Measurements from ENCODE around the gene TRPM1. TPM values are rescaled to one million over a fixed set of nuclear protein-coding genes. Genes with fewer than 3 reads are reported as not detected.

Gene TRPM1
- total and polyA plus RNA-seq, 2 donors = not detected

DNA sequence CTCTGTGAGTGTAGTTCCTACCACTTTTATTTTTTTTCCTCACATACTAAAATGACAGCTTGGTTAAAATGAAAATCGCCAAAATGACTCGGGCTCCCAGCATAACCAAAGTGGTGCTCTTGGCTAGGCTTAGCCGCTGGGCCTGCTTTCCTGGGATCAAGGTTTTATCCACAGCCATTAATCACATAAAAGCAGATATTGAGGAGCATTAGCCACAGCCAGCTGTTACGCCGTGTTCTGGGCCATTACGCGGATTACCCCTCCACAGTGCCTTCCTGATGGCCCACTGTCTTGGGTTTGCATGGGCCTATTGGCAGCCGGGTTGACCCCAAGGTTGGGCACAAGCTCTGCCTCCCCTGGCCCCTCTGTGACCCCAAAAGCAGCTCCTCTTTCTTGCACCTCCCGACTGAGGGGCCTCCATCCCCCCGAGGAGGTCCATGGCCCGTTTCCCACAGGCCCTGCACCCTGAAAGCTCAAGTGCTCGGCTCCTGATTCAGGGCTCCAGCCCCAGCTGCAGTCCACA lies 30.4 kb upstream of the TRPM1 start:
- 81% methylated on average over 12 of the region's 12 CpGs for WGBS
- Histone ChIP-seq H3K27ac (ENCODE audit: low read depth) (no peak overlapping the region), H3K4me1 (ENCODE audit: insufficient read depth) (no peaks in the 10 kb centered on the region), H3K36me3 (ENCODE audit: insufficient read depth) (no peaks in the 10 kb centered on the region), H3K4me3 (ENCODE audit: low read depth, low read length) (no peak overlapping the region)
- no peak for DNase-seq (ENCODE audit: extremely low spot score)

DNA sequence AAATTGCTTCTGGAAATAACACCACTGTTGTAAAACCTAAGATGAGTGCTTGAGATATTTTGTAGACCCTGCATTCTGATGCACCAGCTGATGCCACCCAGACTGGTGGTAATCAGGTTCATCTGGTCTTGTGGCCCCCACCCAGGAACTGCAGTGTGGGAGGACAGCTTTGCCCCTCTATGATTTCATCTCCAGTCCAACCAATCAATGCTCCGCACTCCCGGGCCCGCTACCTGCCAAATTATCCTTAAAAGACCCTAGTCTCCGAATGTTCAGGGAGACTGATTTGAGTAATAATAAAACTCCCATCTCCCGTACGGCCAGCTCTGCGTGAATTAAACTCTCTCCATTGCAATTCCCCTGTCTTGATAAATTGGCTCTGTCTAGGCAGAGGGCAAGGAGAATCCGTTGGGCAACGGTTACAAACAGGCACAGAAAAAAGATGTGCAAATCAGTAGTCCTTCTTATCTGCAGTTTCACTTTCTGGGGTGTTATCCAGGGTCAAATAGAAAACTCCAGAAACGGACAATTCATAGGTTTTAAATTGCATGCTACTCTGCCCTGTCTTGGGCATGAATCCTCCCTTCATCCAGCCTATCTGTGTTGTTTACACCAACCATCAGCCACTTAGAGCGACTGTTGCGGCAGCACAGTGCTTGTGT lies 29.2 kb upstream of the TRPM1 start:
- no peak overlapping the region for H3K27ac ChIP-seq (ENCODE audit: low read depth)
- no peak overlapping the region for H3K4me3 ChIP-seq (ENCODE audit: low read depth, low read length)
- H3K4me1 ChIP-seq (ENCODE audit: insufficient read depth) = no peaks in the 10 kb centered on the region
- no peak for DNase-seq (ENCODE audit: extremely low spot score)
- H3K36me3 ChIP-seq (ENCODE audit: insufficient read depth) = no peaks in the 10 kb centered on the region
- WGBS = 54% methylated on average over 12 of the region's 12 CpGs

DNA sequence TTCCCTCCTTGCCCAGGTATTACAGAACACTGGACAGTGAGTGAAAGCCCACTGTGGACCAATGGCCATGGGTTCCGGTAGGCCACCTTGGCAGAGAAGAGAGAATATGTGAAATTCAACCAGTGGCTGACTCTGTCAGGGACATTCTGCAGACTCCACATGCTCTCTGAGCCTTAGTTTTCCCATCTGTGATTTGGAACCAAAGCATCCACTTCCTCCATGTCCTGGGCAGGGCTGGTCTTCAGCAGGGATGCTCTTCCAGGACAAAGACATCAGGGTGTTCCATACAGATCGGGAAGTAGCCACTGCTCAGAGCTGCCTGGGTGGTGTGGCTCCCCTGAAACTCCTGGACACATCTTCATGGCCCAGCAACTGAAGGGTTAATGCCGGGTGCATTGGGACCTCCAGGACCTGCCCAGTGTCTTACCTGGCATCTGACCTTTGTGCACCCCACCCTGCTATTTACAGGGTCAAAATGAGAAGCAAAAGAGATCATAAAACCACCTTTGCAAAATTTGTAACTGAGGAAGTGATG lies 28.3 kb upstream of the TRPM1 start:
- no peak for DNase-seq (ENCODE audit: extremely low spot score)
- 77% methylated on average over 3 of the region's 3 CpGs for WGBS

DNA sequence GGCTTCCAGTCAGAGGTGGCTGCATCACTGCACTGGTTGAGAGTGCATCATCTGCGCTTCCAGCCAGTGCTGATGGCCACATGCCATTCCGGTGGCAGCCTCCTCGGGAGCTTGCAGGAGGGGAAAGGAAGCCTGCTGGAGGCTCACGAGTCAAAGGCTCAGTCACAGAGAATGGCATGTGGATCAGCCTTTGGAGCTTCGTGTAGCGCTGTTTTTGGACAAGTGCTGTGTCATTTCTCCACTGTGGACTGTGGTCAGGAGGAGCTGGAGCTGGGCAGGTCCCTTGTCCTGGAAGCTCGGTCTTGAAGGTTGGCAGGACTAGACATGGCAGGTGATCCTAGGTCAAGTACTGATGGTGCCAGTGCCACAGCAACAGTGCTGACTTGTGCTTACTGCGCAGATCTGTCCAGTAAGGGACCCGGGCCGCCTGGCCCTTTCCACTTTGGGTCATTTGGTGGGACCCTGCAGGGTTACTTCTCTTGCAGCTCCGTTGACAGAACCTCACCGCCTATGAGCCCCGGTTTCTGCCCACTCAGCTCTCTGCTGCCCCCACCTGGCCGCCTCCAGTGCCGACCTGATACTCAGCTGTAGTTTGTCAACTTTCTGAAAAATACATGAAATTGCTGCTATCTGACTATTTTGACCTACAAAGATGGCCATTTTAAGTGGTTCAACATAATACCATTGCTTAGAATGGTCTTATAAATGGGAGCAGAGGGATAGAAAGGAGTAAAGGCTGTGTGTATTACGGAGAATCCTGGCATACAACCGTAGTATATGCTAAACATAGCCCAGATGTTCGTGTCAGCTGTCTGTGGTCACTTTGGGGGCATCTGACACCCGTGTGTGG lies 27.6 kb upstream of the TRPM1 start:
- Histone ChIP-seq H3K27ac (ENCODE audit: low read depth) (no peak overlapping the region), H3K36me3 (ENCODE audit: insufficient read depth) (no peaks in the 10 kb centered on the region), H3K4me1 (ENCODE audit: insufficient read depth) (no peaks in the 10 kb centered on the region), H3K4me3 (ENCODE audit: low read depth, low read length) (no peak overlapping the region)
- no peak for DNase-seq (ENCODE audit: extremely low spot score)
- WGBS = 31% methylated on average over 19 of the region's 19 CpGs

More for the DNA sequence above, 28.3 kb upstream of the TRPM1 start:
- Histone ChIP-seq H3K4me3 (ENCODE audit: low read depth, low read length) (no peak overlapping the region), H3K27ac (ENCODE audit: low read depth) (no peak overlapping the region), H3K4me1 (ENCODE audit: insufficient read depth) (no peaks in the 10 kb centered on the region), H3K36me3 (ENCODE audit: insufficient read depth) (no peaks in the 10 kb centered on the region)

DNA sequence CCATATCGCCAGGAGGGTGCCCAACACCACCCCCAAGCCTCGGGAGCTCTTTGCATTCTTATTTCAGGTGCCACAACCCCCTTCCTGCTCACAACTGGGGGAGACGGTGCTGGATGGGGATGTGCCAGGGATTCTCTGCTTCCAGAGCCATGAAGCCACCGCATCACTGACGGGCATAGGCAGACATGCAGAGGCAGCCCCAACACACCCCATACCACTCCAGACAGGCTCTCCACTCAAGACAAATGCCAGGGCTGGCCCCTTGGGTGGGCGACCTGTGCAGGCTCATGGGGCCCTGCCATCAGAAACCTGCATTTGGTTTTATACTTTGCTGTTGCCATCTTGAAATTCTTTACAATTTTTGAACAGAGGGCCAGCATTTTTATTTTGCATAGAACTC lies 27.0 kb upstream of the TRPM1 start:
- DNase-seq (ENCODE audit: extremely low spot score) = no peak
- WGBS = 65% methylated on average over 6 of the region's 6 CpGs
- H3K4me1 ChIP-seq (ENCODE audit: insufficient read depth) = no peaks in the 10 kb centered on the region

DNA sequence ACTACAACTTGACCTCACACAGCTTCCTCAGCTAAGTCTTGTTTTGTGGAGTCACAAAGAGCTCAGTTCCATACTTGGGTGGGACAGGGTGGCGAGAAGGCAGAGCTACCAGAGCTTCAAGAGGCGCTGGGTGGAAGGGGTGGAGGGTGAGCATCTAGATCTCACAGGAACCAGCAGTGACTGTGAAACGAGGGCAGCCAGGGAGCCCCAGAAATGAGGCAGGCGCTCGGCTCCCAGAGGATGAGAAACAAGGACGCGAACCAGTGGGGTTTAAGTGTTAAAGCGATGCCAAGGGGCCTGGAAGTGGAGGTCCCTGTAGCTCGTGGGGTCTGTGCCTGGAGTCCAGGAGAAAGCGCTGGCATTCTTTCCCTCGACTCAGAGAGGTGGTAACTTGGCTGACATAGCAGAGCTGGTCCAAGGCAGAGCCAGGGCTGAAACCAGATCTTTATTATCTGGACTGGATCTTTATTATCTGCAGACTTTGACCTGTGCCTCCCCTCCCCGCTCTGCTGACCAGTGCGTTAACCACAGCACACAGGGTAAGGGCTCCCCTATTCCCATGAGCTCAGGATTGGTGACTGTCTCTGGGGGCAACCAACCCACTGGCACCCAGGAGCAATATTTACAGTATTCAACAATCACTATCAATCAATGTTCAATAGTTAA lies 26.2 kb upstream of the TRPM1 start:
- 64% methylated on average over 13 of the region's 13 CpGs for WGBS
- H3K27ac ChIP-seq (ENCODE audit: low read depth) = no peak overlapping the region
- no peak for DNase-seq (ENCODE audit: extremely low spot score)
- no peaks in the 10 kb centered on the region for H3K4me1 ChIP-seq (ENCODE audit: insufficient read depth)
- no peaks in the 10 kb centered on the region for H3K36me3 ChIP-seq (ENCODE audit: insufficient read depth)
- no peak overlapping the region for H3K4me3 ChIP-seq (ENCODE audit: low read depth, low read length)

More for the DNA sequence above, 27.0 kb upstream of the TRPM1 start:
- H3K27ac ChIP-seq (ENCODE audit: low read depth) = no peak overlapping the region
- no peaks in the 10 kb centered on the region for H3K36me3 ChIP-seq (ENCODE audit: insufficient read depth)
- no peak overlapping the region for H3K4me3 ChIP-seq (ENCODE audit: low read depth, low read length)

DNA sequence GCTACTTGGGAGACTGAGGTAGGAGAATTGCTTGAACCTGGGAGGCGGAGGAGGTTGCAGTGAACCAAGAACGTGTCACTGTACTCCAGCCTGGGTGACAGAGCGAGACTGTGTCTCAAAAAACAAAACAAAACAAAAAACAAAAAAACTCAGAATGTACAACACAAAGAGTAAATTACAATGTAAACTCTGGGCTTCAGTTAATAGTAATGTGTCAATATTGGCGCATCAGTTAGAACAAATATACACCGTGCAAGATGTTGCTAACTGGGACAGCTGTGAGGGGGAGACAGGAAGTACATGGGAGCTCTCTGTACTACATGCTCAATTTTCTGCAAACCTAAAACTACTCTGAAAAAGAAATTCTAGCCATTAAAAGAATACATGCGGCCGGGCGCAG lies 23.5 kb upstream of the TRPM1 start:
- Histone ChIP-seq H3K4me1 (ENCODE audit: insufficient read depth) (no peaks in the 10 kb centered on the region), H3K4me3 (ENCODE audit: low read depth, low read length) (no peak overlapping the region), H3K36me3 (ENCODE audit: insufficient read depth) (no peaks in the 10 kb centered on the region), H3K27ac (ENCODE audit: low read depth) (no peak overlapping the region)
- no peak for DNase-seq (ENCODE audit: extremely low spot score)
- 92% methylated on average over 8 of the region's 8 CpGs for WGBS

DNA sequence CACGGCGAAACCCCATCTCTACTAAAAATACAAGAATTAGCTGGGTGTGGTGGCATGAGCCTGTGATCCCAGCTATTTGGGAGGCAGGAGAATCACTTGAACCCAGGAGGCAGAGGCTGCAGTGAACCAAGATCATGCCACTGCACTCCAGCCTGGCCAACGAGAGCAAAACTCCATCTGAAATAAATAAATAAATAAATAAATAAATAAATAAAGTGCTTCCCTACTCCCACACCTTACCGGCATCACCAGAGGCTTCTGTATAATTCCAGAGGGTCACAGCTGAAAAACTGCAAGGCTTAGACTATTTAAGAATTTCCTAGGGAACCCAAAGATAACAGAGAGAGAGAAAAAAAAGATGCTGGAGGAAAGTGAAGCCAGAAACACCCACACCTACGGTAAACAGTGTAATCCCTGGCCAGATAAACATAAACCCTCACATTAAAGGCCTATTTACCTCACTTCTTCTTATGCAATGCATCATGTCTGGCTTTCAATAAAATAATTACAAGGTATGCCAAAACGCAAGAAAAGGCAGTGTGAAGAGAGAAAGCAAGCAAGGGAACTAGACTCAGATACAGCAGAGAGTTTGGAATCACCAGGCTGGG lies 15.0 kb upstream of the TRPM1 start:
- Histone ChIP-seq H3K27ac (ENCODE audit: low read depth) (no peak overlapping the region), H3K4me3 (ENCODE audit: low read depth, low read length) (no peak overlapping the region), H3K4me1 (ENCODE audit: insufficient read depth) (no peaks in the 10 kb centered on the region), H3K36me3 (ENCODE audit: insufficient read depth) (no peaks in the 10 kb centered on the region)
- WGBS = 59% methylated on average over 6 of the region's 6 CpGs
- DNase-seq (ENCODE audit: extremely low spot score) = no peak

DNA sequence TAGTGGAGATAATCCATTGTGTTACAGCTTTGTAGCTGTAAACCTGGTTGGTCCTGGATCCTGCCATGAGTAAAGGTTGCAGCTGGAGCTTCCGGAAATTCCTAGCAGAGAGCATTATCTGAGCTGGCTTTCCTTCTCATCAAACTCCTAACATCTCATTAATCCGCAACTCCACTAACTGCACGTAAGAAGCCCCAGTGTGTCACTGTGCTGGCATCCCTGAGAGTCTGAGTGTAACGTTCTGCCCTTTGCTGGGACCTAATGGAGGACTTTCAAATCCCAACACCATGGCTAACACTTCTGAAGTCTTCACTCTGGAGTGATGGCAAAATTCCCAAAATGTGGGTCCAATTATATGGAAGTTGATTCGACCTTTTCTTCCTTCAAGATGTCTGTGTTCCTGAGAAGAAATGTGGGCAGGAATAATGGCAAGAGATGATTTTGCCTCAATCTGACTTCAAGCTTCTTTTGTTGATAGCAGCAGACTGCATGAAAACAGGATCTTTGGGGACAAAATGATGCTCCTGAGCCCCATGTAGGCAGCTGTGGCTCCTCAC lies 9.6 kb upstream of the TRPM1 start:
- WGBS = 50% methylated on average over 5 of the region's 5 CpGs

DNA sequence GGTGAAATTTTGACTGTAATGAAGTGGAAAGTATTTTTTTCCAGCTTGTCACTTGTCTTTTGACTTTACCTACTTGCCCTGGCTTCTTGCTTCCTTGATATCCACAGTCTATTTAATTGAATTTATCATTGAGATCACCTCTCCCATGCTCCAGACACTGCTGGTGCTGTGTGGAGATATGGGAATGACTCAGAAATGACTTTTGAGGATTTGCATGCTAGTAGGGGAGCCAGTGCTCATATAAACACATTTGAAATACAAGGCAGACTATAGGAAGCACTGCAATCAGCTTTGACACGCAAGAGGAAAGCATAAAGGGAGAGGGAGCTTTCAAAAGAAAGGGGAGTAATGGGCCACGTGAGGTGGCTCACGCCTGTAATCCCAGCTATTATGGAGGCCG lies 7.3 kb upstream of the TRPM1 start:
- Histone ChIP-seq H3K27ac (ENCODE audit: low read depth) (no peak overlapping the region), H3K4me3 (ENCODE audit: low read depth, low read length) (no peak overlapping the region), H3K4me1 (ENCODE audit: insufficient read depth) (no peaks in the 10 kb centered on the region), H3K36me3 (ENCODE audit: insufficient read depth) (no peaks in the 10 kb centered on the region)
- WGBS = 84% methylated on average over 4 of the region's 4 CpGs
- no peak for DNase-seq (ENCODE audit: extremely low spot score)

More for the DNA sequence above, 9.6 kb upstream of the TRPM1 start:
- no peak for DNase-seq (ENCODE audit: extremely low spot score)
- no peaks in the 10 kb centered on the region for H3K4me1 ChIP-seq (ENCODE audit: insufficient read depth)
- H3K36me3 ChIP-seq (ENCODE audit: insufficient read depth) = no peaks in the 10 kb centered on the region
- no peak overlapping the region for H3K27ac ChIP-seq (ENCODE audit: low read depth)
- H3K4me3 ChIP-seq (ENCODE audit: low read depth, low read length) = no peak overlapping the region

DNA sequence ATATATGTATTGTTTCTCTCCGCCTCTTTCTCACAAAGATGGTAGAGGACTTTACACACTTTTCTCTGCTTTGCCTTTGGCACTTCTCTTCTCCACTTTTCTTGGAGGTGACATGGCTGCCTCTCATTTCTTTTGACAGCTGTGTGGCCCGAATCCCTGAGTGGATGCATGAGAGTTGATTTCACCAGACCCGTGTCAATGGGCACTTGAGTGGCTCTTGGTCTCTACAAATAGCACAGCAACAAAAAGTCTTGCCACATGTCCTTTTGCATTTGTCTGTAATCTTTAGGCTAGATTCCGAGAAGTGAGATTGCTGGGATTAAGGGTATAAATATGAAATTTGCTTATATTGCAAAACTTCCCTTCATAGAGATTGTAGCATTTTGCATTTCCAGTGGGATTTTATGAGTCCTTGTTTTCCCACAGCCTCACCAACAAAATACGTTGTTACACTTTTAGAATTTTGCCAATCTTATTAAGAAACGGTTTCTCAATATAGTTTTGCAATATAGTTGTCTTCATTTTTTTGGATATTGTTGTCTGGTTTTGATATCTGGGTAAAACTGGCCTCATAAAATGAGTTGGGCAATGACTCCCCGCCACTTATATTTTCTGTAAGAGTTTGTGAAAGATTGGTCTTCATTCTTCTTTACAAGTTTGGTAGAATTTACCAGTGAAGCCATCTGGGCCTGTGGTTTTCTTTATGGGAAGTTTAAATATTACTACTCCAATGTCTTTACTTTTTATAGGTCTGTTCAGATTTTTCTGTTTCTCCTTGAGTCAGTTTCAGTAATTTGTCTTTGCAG lies 5.2 kb upstream of the TRPM1 start:
- no peak for DNase-seq (ENCODE audit: extremely low spot score)
- no peaks in the 10 kb centered on the region for H3K36me3 ChIP-seq (ENCODE audit: insufficient read depth)
- WGBS = 90% methylated on average over 7 of the region's 7 CpGs
- no peak overlapping the region for H3K4me3 ChIP-seq (ENCODE audit: low read depth, low read length)
- no peak overlapping the region for H3K27ac ChIP-seq (ENCODE audit: low read depth)
- H3K4me1 ChIP-seq (ENCODE audit: insufficient read depth) = no peaks in the 10 kb centered on the region

DNA sequence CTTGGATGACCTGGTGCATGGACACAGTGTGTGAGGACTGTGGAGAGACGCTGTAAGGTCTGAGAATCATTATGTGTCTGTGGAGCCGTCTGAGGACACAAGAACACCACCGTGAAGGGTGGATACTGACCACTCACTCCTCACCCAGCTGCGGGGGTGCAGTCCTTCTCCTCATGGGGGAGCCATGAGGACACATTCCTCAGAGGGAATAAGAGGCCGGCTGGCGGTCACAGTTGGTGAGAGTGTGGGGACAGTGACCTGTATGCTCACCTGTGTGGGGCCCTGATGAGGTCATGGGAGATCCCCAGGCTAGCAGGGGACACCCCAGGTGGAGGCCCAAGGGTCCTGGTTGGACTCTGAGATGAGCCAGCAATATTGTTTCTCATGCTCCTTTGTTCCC lies 2.5 kb upstream of the TRPM1 start:
- no peak overlapping the region for H3K4me3 ChIP-seq (ENCODE audit: low read depth, low read length)
- no peak for DNase-seq (ENCODE audit: extremely low spot score)
- no peaks in the 10 kb centered on the region for H3K4me1 ChIP-seq (ENCODE audit: insufficient read depth)
- no peak overlapping the region for H3K27ac ChIP-seq (ENCODE audit: low read depth)
- WGBS = 86% methylated on average over 6 of the region's 6 CpGs
- H3K36me3 ChIP-seq (ENCODE audit: insufficient read depth) = no peaks in the 10 kb centered on the region
